H7 (cell line): ENCODE measurements around the gene GOSR2. TPM values are rescaled to one million over a fixed set of nuclear protein-coding genes. Genes with fewer than 3 reads are reported as not detected.

Experiments
- total RNA-seq: library from RNA; depleted of rRNA; stranded (reverse); fragments of >200 nt; shearing (Covaris generic); gene quantifications from 2 replicates; pipeline ENCODE4 v1.2.3, GENCODE V29; 2014; rRNA removed

Gene GOSR2
- total RNA-seq, 1 experiment from 2014 or later = 23.2 TPM

Other genes starting within 250 kb of the GOSR2 start
- gene WNT3, start 104.5 kb upstream of the GOSR2 start, total RNA-seq = 29.9 and 31.9 TPM in 2 replicates
- gene WNT9B, start 71.6 kb upstream of the GOSR2 start, total RNA-seq = 0.48 and 0.83 TPM in 2 replicates
- 1.8 TPM in 2 replicates for gene RPRML, start 56.1 kb downstream of the GOSR2 start, total RNA-seq